Esophagus muscularis mucosa (tissue), 3 donors: ENCODE results near the gene IFIT2.

Experiments used
- CTCF ChIP-seq, 3 experiments: fragments of 200-600 bp in 2 of 3; fragments of 450-650 bp in 1 of 3; sonication (generic) in 2 of 3; IDR thresholded peaks; one replicate each; pipeline ENCODE4 v1.5.1; 2017 to 2019; ENCODE audit warnings: antibody characterized with exemption in 3 of 3, mild to moderate bottlenecking in 2 of 3, moderate library complexity in 1 of 3
- POLR2A ChIP-seq: fragments of 450-650 bp; IDR thresholded peaks from one replicate; pipeline ENCODE4 v1.6.1; 2017; ENCODE audit warnings: antibody characterized with exemption, moderate library complexity, mild to moderate bottlenecking, low read depth

GRCh38 chr10:89308266-89308665 lies 6.4 kb downstream of the IFIT2 start:
- TF ChIP-seq POLR2A (no peak), CTCF (IDR thresholded peaks at IDR 0.05) (no peak)
